ENCODE results near the gene RPL38. TPM values are rescaled to one million over a fixed set of nuclear protein-coding genes. Genes with fewer than 3 reads are reported as not detected.

Gene RPL38
- total RNA-seq, 2 experiments from 2014 or later = 1,064 to 1,066 TPM

DNA sequence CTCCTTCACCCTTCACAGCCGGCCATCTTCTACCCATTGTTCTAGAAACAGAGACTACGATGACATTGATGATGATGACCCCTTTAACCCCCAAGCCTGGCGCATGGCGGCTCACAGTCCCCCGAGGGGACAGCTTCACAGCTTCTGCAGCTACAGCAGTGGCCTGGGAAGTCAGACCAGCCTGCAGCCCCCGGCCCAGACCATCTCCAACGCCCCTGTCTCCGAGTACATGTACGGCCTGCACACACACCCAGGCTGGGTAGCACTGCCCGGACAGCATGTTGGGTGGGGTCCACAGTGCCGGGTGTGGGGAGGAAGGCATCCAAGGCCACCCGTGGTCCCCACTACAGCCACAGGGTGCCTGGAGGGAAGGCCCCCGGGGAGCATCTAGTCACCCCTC, 49.6 kb downstream of the RPL38 start:
- CTCF ChIA-PET = no interaction called here
- Mint-ChIP-seq H3K4me3 (no peak overlapping the region), H3K36me3 (ENCODE audit: low read depth) (peaks cover 8% of the 10 kb centered on the region), H3K27ac (no peak overlapping the region), H3K9me3 (no peaks in the 10 kb centered on the region), H3K4me1 (no peaks in the 10 kb centered on the region), H3K27me3 (no peaks in the 10 kb centered on the region)
- no peak for DNase-seq
- POLR2A ChIA-PET = no interaction called here

DNA sequence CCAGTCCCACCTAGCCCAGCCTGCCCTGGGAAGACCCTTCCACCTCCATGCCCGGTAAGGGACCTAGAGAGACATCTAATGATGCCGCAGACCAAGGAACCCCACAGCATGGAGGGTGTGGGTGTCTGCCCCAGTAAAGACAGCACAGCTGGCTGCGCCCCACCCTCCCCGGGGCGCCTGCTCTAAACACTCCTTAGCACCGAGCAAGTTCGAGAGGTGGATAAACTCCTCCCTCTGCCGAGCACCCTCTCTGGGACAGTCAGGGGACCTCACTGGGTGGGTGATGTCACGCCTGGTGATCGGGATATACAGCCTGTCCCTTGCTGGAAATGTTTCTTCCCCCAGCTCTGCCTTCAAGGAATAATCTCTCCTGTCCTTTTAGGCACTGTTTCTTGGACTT, 53.8 kb downstream of the RPL38 start:
- Mint-ChIP-seq H3K9me3 (no peaks in the 10 kb centered on the region), H3K4me3 (no peak overlapping the region), H3K36me3 (ENCODE audit: low read depth) (peaks cover 8% of the 10 kb centered on the region), H3K27me3 (no peaks in the 10 kb centered on the region), H3K4me1 (no peaks in the 10 kb centered on the region), H3K27ac (no peak overlapping the region)
- ChIA-PET POLR2A (no interaction called here), CTCF (no interaction called here)
- DNase-seq = no peak

DNA sequence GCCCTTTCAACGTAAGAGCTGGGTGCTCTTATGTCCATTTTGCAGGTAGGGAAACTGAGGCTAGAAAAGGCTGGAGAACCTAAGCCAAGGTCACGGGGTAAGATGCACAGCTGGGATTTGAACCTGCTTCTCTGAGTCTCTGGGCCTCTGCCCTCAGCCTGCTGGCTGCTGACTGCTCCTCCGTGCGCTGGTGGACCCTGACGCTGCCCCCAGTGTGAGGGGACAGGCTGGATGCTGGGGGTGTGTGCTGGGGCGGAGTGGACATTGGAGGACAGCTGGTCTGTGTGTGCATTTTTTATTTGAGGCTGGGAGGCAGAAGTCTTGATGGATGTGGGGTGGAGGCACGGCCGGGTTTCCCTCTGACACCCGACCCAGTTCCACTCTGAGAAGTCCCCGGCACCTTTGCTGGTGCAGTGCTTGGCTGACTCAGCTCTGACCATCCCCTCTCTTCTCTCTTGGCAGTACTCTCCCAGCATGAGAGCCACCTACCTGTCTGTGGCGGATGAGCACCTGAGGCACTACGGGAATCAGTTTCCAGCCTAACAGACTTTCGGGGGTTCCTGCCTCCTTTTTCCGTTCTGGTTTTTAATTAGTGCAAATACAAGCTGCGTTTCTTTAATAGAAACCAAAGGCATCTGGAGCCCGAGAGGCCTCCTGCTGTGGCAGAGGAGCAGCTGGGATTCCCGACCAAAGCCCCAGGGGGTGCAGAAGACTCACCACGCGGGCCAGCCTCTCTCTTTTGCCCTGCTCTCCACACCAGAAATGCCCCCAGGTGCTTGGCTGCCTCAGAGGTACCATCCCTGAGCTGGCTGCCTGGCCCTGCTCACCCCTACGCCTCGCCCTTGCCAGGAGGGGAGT, 56.4 kb downstream of the RPL38 start:
- ChIA-PET POLR2A (interaction anchor here (2.0 kb wide), 1 partner anchor 23 kb away, joined by 8 read pairs; no protein-coding TSS in a partner anchor), CTCF (no interaction called here)
- Mint-ChIP-seq H3K9me3 (no peaks in the 10 kb centered on the region), H3K4me3 (no peak overlapping the region), H3K4me1 (no peaks in the 10 kb centered on the region), H3K27me3 (no peaks in the 10 kb centered on the region), H3K27ac (no peak overlapping the region), H3K36me3 (ENCODE audit: low read depth) (no peaks in the 10 kb centered on the region)
- no peak for DNase-seq

Other genes starting within 250 kb of the RPL38 start
- gene TTYH2, start 9.9 kb downstream of the RPL38 start, total RNA-seq = 10 to 100 TPM; 23.8 to 25.6 TPM
- gene DNAI2, start 70.6 kb downstream of the RPL38 start, total RNA-seq = 1 to 10 TPM; 2.5 to 3.1 TPM
- 1 to 10 TPM; 3.5 to 3.8 TPM for gene KIF19, start 122.5 kb downstream of the RPL38 start, total RNA-seq
- gene BTBD17, start 158.2 kb downstream of the RPL38 start, total RNA-seq = under 1 TPM in 1 of 2 experiments, not detected in 1; 0.18 TPM
- gene GPR142, start 163.8 kb downstream of the RPL38 start, total RNA-seq = under 1 TPM in 1 of 2 experiments, not detected in 1; 0.15 TPM
- gene GPRC5C, start 228.4 kb downstream of the RPL38 start, total RNA-seq = 1 to 10 TPM in 1 of 2 experiments, under 1 TPM in 1; 0.68 to 1.2 TPM

Data from activated CD4-positive, alpha-beta memory T cell treated with anti-CD3 and anti-CD28 coated beads, Interleukin-2, amount 10 ng/mL, durations not matched to agents 7 days and 5 days (primary cell).